Smooth muscle cell of trachea (primary cell): ENCODE data around the gene MYOM1. TPM values are rescaled to one million over a fixed set of nuclear protein-coding genes. Genes with fewer than 3 reads are reported as not detected.

Experiments
- total RNA-seq: library from RNA; depleted of rRNA; stranded (reverse); fragments of >200 nt; gene quantifications from 2 replicates; pipeline ENCODE4 v1.2.1, GENCODE V29; 2014

The MYOM1 gene
- 0.15 and 0.99 TPM in 2 replicates for total RNA-seq

GRCh38 chr18:3219631-3220335 is at the start of gene MYOM1:
MYOM1 (minus strand) TSS chr18:3219968; CDS start chr18:3215223, 4,745 bp downstream.

GRCh38 chr18:3261373-3262233 is 41.8 kb upstream of the MYOM1 start, which contains the start of gene MYL12B:
MYL12B (plus strand) TSS chr18:3262133; CDS start chr18:3272899, 10,766 bp downstream.

GRCh38 chr18:3247240-3248061 is 27.7 kb upstream of the MYOM1 start, which contains the start of gene MYL12A:
MYL12A (plus strand) TSS chr18:3247801; CDS start chr18:3253248, 5,447 bp downstream.

Other genes with a start within 250 kb of the MYOM1 start
- 34.5 and 51.1 TPM in 2 replicates for gene LPIN2, start 206.8 kb downstream of the MYOM1 start, total RNA-seq
- gene MYL12A, start 27.8 kb upstream of the MYOM1 start, total RNA-seq: 476 and 615 TPM in 2 replicates
- 307 and 414 TPM in 2 replicates for gene MYL12B, start 42.2 kb upstream of the MYOM1 start, total RNA-seq
- gene TGIF1, start 230.2 kb upstream of the MYOM1 start, total RNA-seq: 87.4 and 110 TPM in 2 replicates